HCT116 (cell line): ENCODE results near the gene HNF1B.

Experiments used
- CEBPB ChIP-seq: IDR thresholded peaks from 2 replicates; pipeline ENCODE4 v1.6.1; 2012; ENCODE audit warnings: low read depth
- CTCF ChIP-seq, 3 experiments: fragments of 200-600 bp in 1 of 3; sonication (generic) in 1 of 3; IDR thresholded peaks in 2 of 3; conservative IDR thresholded peaks in 1 of 3; 2 replicates each; pipeline ENCODE4 v1.5.1; 2012 to 2017; ENCODE audit warnings: low read depth in 2 of 3, low read length in 2 of 3, antibody characterized with exemption in 1 of 3, borderline replicate concordance in 1 of 3, control low read depth in 1 of 3, mild to moderate bottlenecking in 1 of 3, mixed read lengths in 1 of 3, mixed run types in 1 of 3, moderate library complexity in 1 of 3; ENCODE audit not compliant: insufficient read depth in 1 of 3
- EZH2 ChIP-seq: fragments of 200-600 bp; sonication (generic); IDR thresholded peaks from 2 replicates; pipeline ENCODE4 v1.6.1; 2017; ENCODE audit warnings: antibody characterized with exemption, mixed run types
- JUND ChIP-seq: IDR thresholded peaks from 2 replicates; pipeline ENCODE4 v1.6.1; 2012
- MAX ChIP-seq: IDR thresholded peaks from 2 replicates; pipeline ENCODE4 v1.6.1; 2012
- POLR2A ChIP-seq: IDR thresholded peaks from 2 replicates; pipeline ENCODE4 v1.7.0; 2011; ENCODE audit warnings: borderline replicate concordance; ENCODE audit not compliant: insufficient read depth, insufficient read length; ENCODE audit errors: extremely low read depth
- POLR2AphosphoS5 ChIP-seq: IDR thresholded peaks from 2 replicates; pipeline ENCODE4 v1.6.1; 2011; ENCODE audit warnings: mild to moderate bottlenecking, low read depth, low read length, moderate library complexity
- RAD21 ChIP-seq: IDR thresholded peaks from 2 replicates; pipeline ENCODE4 v1.6.1; 2012; ENCODE audit warnings: low read depth, mild to moderate bottlenecking
- SIN3A ChIP-seq: IDR thresholded peaks from 2 replicates; pipeline ENCODE4 v1.6.1; 2012; ENCODE audit warnings: low read depth
- YY1 ChIP-seq: IDR thresholded peaks from 2 replicates; pipeline ENCODE4 v1.6.1; 2011; ENCODE audit warnings: low read length, low read depth, moderate library complexity, mild to moderate bottlenecking; ENCODE audit not compliant: insufficient replicate concordance; ENCODE audit errors: extremely low read depth
- ZBTB33 ChIP-seq: IDR thresholded peaks from 2 replicates; pipeline ENCODE4 v1.6.1; 2011; ENCODE audit warnings: mild to moderate bottlenecking, low read length, moderate library complexity; ENCODE audit not compliant: insufficient replicate concordance; ENCODE audit errors: extremely low read depth
- ZFX ChIP-seq: fragments of 450-650 bp; IDR thresholded peaks from 2 replicates; pipeline ENCODE4 v1.6.1; 2017
- ZNF274 ChIP-seq: fragments of 200-500 bp; sonication (Bioruptor generic); IDR thresholded peaks from 2 replicates; pipeline ENCODE4 v1.6.1; 2014; ENCODE audit warnings: mild to moderate bottlenecking, low read depth, low read length, inconsistent platforms

GRCh38 chr17:37717627-37718323, 27.1 kb downstream of the HNF1B start:
- TF ChIP-seq CTCF (IDR thresholded peaks at IDR 0.05 in 2 of 3, conservative IDR thresholded peaks at IDR 0.05 in 1 of 3; ENCODE audit: borderline replicate concordance in 1 of 3, insufficient read depth in 1 of 3, low read depth in 2 of 3, low read length in 2 of 3): no peak
- no peak for TF ChIP-seq POLR2A
- no peak for TF ChIP-seq POLR2AphosphoS5
- no peak for TF ChIP-seq EZH2
- no peak for TF ChIP-seq ZBTB33
- TF ChIP-seq YY1: no peak
- no peak for TF ChIP-seq JUND
- TF ChIP-seq ZFX: no peak
- no peak for TF ChIP-seq RAD21
- no peak for TF ChIP-seq MAX
- no peak for TF ChIP-seq ZNF274
- TF ChIP-seq CEBPB: no peak
- no peak for TF ChIP-seq SIN3A
